GM18517 (cell line): Measurements from ENCODE around the gene ARID4A.
"Not testable (repeated sequence)": the region's sequence is repeated elsewhere in the genome, so short reads cannot be mapped to it uniquely, and the experiment has no call there.

ENCODE experiments used
- ATAC-seq: cut with Tn5 transposase; IDR thresholded peaks from one replicate; pipeline ENCODE4 v1.9.1; 2021; ENCODE audit warnings: mild to moderate bottlenecking, moderate library complexity; ENCODE audit not compliant: unreplicated experiment

Gene ARID4A

DNA sequence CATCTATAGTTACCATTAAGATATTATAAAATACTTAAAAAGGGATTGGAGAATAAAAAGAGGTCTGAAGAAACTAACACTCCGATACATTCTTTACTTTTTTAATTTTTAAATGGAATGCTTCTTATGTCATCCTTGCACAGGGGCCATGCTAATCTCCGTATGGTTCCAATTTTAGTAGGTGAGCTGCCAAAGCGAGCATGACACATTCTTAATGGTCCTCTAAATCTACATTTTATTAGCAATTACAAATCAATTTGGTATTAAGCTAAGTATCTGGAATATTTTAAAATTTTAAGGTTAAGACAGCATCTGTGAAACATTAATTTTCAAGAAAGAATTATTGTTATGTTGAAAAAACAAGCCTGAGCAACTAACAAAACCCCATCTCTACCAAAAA is 6.2 kb upstream of the ARID4A start:
- ATAC-seq, result no peak

DNA sequence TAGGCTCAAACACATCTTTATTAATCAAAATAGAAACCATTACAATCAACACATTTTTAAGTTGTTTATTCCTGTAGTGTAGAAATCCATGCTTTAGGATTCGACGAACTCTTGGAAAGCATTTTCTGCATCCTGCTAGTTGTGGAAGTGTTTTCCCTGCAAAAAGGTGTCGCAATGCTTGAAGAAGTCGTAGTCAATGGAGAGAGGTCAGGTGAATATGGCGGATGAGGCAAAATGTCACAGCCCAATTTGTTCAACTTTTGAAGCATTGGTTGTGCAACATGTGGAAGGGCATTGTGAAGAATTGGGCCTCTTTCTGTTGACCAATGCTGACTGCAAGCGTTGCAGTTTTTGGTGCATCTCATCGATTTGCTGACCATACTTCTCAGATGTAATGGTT is 4.2 kb upstream of the ARID4A start:
- no peak for ATAC-seq

DNA sequence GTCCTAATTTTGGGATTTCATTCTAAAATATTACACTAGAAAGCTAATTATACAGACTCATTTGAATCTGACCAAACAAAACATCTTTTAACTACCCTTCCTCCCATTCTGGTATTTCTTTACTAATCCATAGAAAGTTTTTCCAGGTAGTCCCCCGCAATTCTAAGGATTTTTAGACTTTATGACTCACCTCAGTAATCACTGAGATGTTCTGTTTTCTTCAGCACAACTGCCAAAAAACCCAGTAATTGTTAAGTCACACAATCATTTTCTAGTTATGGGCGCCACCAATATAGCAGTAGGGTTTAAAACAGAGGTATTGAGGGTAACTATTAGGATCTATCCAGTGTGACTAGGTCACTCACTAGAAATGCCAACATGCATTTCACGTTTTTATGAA is 1.6 kb upstream of the ARID4A start:
- no peak for ATAC-seq

DNA sequence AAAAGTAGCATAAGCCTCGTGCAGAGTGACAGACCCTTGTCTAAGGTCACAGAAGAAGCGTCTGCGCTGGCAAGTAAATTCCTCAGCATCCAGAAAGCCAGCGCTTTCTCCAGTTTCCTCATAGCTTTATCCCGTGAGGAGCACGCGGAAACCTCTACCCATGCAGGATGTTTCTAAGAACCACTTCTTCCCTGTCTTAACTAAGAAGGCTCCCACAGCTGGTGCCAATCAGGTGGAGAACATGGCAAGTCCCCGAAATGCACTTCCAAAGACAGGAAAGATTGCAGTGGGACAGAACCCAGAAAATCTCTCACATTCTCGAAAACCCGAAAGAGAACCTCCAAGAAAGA is 968 bp upstream of the ARID4A start:
- no peak for ATAC-seq

DNA sequence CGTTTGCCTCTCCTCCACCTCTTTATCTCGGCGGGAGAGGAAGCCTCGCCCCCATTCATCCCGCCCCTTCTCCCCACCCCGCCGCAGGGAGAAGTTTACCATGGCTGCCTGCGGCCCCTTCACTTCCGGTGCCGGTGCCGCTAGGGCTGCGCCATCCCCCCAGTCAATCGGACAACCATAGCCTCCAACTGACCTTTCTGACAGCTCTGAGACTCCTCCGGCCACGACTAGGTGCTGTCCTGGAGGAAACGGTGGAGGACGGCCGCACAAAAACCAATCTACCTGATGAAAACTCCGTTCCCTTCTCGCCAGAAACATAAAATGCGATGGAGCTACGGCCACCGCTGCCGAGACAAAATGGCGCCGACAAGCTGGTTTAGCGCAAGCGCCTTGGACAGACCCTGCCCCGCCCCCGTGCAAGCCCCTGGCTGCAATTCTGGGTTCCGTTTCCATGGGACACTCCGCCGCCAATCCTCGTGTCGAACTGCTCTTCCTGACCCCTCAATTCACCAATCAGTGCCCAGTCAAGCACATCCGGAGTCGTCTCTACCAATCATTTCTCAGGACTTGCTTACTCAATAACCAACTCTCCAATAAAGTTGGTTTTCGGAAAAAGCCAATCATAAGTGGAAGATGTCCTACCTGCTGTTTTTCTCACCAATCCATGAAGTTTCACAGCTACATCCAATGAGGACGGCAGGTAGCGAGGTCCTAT is 436 bp upstream of the ARID4A start:
- peak; percentile 79 for ATAC-seq

DNA sequence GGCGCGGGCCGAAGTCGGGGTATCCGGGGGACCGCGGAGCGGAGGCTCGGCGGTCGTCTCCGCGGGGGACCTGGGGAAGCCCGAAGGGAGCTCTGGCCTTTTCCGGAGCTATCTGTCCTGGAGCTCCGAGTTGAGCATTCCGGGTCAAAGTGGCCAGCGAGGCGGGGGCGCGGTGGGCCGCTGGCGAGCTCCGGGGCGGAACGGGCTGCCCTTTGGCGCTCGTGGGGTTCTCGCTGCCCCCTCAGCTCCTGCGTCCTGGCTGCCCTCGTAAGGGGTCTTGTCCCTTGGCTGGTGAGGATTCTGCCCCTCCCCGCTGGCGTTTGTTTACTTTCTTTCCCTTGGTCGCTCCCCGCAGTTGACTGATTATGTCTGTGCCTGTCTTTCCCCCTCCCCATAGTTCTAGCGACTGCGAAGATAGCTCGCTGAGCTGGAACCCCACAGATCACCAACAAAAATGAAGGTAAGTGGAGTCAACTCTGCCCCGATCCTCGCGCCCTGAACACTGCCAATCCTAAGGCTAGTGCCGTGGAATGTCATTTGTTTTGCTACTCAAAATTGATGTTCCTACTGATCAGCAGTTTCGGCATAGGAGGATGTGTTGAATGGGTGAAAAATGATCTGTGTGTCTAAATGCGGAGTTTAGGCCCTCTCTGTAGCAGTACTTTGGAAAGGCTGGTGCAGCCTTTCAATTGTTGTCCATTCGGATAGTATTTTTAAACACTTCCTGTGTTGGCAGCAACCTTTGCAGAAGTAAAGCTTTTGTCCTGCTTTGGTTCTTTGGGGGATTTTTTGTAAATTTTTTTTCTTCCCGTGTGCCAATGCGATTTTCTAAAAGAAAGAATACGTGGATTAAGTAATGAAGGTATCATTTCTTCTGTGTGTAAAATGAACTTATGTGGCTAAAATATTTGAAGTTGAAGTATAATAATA is 1.3 kb downstream of the ARID4A start:
- no peak for ATAC-seq

DNA sequence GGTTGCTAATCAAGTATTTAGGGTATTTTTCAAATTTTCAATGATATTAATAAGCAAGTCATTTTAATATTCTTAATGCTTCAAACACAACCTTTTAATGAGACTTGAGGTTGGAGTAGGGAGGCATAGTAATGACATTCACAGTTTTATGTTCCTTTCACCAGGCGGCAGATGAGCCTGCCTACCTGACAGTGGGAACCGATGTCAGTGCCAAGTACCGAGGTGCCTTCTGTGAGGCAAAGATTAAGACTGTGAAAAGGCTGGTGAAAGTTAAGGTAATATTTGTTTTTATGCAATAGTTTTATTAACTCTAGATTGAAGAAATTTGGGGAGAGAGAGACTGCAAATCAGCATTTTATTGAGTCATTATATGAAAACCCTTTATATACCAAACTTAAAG is 3.1 kb downstream of the ARID4A start:
- no peak for ATAC-seq

DNA sequence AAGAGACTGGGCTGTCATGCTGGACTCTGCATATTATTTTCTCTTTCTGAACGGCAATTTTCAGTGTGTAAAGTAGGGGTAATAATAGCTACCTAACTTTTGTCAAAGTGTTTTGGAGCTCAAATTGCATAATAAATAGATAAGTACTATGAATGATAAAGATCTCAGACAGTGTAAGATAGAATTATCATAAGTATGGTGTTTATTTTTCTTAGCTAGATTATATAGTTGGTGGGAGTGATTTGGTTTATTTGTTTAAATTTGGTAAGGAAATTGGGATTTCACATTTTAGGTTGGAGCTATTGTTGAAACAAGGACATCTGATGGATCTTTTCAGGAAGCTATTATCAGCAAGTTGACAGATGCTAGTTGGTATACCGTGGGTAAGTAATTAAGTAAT is 7.4 kb downstream of the ARID4A start:
- no peak for ATAC-seq

DNA sequence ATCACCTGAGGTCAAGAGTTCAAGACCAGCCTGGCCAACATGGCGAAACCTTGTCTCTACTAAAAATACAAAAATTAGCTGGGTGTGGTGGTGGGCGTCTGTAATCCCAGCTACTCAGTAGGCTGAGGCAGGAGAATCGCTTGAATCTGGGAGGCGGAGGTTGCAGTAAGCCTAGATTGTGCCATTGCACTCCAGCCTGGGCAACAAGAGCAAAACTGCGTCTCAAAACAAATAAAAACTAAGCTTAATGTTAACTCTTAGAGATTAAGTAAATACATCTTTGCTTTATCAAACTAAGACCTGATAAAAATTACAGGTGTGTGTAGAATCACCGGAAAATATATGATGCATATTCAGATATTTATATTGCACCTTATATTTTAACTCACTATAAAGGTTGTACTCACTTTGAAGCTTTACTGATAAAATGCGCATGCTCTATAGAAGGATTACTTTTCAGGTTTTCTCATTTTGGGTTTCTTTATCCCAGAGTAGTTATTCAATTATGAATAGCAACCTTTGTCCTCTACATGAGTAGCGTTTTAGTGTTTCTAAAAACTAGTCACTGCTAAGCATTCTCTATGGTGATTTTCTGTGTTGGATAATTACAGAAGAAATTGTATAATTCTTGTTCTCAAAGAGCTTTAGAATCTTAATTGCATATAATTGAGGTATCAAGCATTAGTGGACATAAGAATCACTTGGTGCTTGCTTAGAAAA is 9.4 kb downstream of the ARID4A start:
- ATAC-seq, result no peak

DNA sequence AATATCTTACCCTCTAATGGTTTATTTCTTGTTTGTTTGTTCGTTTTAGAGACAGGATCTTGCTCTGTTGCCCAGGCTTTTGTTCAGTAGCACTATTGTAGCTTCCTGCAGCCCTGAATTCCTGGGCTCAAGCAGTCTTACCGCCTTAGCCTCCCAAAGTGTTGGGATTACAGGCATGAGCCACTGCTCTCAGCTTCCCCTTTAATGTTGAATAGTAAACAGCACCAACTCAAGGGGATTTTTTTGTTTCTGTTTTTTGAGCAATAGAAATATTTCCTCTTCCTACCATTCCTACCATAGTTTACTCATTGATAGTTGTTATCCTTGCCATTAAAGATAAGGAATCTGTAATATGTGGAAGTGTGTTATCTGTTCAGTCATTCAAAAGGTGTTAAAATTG is 10.7 kb downstream of the ARID4A start:
- ATAC-seq, result no peak

DNA sequence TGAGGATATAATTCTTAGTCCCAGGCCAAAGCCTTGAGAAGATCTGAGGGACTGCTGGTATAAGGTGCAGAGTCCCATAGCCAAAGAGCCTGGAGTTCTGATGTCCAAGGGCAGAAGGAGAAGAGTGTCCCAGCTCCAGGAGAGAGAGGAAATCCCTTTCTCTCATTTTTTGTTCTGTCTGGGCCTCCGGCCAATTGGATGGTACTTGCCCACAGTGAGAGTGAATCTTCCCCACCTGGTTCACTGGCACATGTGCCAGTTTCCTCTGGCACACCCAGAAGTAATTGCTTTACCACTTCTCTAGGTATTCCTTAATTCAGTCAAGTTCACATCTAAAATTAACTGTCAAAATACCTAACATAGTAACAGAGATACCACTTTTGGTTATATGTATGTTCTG is 15.3 kb downstream of the ARID4A start:
- no peak for ATAC-seq

DNA sequence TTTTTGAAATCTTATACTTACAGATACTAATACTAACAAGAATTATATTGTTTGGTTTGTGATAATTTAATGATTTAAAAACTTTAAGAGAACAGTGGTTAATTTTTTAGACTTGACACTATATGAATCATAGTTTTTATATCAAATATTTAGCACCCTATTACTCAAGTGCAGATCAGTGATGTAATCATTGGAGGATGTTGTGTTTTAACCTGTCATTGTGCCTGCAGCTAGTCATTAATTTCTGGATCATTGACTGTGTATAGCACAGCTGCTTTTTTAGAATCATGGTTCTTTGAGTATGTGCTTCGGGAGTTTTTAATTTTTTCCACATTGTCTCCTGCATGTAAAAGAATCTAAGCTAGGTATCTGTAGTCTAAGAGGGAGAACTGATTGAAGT is 17.3 kb downstream of the ARID4A start:
- ATAC-seq, result no peak

DNA sequence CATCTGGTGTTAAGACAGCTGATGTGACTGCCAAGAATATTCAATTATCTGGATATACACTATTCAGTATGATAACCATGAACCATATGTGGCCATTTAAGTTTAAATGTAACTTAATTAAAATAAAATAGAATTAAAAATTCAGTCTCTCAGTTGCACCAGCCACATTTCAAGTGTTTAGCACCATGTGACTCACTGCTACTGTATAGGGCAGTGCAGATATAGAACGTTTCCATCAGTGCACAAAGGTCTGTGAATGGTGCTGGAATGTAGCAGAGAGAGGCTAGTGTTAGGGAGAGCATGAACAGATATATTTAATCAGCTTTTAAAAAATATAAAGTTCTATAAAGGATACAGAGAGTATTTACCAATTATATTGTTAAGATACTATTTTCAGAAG is 28.7 kb downstream of the ARID4A start:
- no peak for ATAC-seq

DNA sequence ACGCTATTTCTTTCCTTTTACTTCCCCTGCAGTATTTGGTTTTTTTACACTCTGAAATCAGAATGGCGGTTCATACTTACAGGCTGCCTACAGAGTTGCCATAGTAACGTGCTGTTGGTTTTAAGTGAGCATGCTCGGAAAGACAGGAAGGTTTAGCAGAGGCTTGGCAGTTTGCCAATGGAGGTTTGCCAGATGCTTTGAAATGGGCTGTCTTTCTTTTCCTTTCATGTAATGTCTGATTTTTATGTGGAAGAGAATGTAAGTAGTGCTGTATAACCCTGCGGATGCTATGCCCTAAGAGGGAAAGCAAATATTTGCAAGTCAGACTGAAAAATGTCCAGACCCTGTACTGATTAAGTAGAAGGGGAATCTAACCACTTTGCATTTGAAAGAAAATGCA is 32.8 kb downstream of the ARID4A start:
- peak; percentile 86 for ATAC-seq

DNA sequence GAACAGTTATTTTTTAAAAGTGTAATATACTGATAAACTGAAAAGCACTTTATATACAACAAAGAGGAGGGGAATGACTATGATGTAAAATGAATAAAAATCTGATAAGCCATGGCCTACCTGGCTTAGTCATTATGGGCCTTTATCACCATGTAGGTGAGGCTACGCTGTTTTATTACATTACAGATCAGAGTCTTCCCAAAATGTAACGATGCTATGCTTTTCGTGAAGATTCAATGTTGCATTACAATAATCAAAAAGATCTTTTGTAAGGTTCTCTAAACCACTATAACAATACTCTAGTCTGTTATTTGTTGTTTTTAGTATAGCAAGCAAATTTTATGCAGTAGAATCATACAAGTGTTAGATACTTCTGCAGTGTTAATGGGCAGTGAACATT is 34.2 kb downstream of the ARID4A start:
- no peak for ATAC-seq

DNA sequence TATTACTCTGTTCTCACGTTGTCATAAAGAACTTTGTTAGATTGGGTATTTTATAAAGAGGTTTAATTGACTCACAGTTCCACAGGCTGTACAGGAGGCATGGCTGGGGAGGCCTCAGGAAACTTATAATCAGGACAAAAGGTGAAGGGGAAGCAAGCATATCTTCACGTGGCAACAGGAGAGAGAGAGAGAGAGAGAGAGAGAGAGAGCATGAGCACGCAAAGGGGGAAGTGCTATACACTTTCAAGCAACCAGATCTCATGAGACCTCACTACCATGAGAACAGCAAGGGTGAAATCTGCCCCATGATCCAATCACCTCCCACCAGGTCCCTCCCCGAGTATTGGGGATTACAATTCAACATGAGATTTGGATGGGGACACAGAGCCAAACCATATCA is 41.3 kb downstream of the ARID4A start:
- ATAC-seq, result not testable (repeated sequence)

DNA sequence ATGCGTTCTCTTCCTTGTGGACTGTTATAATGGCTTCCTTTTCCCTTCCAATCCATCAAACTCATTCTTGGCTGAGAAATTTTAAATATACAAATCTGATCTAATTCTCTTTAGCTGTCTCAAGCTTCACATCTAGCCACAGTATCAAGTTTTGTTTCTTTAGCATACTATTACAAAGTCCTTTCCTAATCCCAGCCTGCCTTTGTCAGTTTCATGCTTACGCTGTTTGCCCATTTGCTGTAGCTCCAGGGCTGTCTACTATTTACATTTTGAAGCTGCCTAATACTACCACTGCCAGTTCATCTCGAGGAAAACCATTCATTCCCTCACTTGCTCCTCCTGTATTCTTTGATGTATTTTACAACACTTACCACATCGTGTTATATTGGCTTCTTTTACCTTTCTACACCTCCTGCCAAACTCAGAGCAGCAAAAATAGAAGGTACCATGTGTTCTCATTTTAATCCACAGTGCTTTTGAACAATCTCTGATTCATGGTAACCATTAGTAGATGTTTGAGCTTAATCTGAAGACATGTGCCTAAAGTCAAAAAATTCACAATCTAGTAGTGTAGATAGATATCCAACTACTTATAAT is 42.9 kb downstream of the ARID4A start:
- ATAC-seq, result no peak

DNA sequence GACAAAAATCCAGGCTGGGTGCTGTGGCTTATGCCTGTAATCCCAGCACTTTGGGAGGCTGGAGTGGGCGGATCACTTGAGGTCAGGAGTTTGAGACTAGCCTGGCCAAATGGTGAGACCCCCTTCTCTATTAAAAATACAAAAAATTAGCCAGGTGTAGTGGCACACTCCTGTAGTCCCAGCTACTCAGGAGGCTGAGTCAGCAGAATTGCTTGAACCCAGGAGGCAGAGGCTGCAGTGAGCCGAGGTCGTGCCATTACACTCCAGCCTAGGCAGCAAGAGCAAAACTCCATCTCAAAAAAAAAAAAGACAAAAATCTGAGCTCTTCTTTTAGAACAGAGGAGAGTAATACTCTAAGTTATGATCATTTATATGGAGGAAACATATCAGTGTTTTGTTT is 45.2 kb downstream of the ARID4A start:
- not testable (repeated sequence) for ATAC-seq

DNA sequence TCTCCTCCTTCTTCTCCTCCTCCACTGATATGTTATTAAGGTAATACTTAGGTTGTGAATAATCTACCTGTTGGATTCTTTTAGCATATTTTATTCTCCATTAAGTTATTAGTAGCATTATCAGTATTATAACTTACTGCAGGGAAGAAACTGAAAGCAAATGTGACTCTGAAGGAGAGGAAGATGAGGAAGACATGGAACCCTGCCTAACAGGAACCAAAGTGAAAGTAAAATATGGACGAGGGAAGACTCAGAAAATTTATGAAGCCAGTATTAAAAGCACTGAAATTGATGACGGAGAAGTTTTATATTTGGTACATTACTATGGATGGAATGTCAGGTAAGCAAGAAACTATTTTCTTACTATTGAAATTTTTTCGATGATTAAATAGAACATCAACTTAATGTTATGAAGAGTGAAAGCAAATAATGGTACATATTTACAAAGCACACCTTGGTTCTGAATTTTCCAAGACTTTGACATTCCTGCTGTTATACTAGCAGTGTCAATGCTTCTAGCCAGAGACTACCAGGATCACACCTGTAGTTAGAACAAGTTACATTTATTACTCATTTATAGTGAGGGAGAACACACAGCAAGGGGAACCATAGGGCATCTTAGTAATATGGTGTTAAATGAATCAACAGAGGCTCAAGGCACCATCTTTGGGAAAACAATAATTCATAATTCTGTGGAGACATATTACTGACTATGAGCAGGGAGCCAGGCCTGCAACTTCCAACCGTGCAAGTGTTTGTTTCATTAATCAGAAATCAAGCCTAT is 55.4 kb downstream of the ARID4A start:
- no peak for ATAC-seq

DNA sequence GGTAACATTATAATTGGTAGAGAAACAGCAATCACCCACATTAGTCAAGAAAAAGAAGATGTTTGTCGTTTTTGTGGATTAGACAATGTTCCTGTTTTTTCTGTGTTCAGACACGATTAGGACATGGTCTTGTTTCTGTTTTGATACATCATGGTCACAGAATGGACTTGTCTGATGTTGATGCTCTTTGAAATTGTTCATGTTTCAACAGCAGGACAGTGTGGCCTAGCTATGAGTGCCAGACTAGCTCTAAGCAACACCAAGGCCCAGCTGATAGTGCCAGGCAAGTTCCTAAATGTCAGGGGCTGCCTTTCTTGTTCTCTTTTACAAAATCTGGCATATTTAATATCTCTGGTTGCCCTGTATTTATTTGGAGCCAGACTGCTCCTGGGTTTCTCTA is 56.5 kb downstream of the ARID4A start:
- ATAC-seq, result no peak

DNA sequence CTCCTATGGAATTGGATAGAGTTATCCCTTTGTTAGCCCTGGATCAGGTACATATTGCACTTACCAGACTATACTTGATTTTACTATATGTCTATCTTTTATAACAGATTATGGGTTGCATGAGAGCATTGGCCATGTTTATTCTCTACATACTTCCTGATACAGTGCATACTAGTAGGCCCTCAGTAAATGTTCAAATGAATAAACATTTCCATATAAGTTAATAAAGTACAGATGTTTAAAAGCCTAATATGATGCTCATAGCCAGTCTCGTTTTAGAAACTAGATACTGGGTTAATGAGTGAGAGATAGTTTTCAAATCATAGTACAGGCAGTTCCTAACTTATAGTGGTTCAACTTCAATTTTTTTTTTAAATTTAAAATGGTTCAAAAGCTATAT is 57.9 kb downstream of the ARID4A start:
- ATAC-seq, result no peak
